Colon (tissue), 2 donors: Measurements from ENCODE around the gene HOXB2.
"Not testable (repeated sequence)": the region's sequence is repeated elsewhere in the genome, so short reads cannot be mapped to it uniquely, and the experiment has no call there.

Experiments used
- FAIRE-seq: peaks from 2 replicates; lab custom pipeline; 2012; peaks lifted over from hg19 to GRCh38; lab: Jason Lieb, UNC
- donor health status: control.
- donor health status: control.

The HOXB2 gene

DNA sequence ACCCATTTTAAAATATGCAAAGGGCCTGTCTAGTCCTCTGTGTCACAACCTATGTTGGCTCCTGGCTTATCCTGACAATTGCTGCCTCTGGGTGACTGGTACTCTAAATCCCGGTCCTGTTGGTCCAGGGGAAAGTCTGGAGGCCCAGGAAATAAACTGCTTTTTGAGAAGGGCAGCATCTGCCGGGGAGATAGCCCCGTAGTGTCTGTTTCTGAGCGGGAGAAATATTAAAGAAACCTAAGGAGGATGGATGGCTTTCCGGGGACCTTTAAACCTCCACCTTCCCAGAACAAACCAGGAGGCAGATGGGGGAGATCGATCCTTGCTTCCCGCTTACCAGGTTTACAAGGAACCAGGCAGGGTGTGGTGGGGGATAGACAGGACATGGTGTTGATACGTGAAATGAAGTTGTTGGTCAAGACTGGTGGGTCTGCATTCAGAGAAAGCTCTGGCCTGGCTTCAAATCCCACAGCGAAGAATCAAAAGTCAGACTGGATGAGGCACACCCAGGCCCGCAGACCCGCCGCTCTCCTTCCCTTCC, 3.8 kb downstream of the HOXB2 start:
- no peak for FAIRE-seq

DNA sequence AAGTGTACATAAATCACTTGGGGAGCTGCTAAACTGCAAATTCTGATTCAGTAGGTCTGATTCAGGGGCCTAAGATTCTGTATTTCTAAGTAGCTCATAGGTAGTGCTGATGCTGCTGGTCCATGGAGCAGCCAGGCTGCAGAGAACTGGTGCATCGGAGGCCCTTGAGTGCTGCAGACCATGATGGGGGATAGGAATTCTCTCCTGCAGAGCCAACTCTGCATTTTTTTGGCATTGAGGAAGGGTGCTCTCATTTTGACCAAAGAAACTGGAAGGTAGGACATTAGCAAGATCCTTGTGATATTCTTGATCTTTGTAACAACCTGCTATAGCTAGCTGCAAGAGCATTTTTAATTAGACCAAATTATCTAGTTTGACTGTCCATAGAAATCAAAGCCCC, 4.7 kb downstream of the HOXB2 start:
- FAIRE-seq, result no peak

DNA sequence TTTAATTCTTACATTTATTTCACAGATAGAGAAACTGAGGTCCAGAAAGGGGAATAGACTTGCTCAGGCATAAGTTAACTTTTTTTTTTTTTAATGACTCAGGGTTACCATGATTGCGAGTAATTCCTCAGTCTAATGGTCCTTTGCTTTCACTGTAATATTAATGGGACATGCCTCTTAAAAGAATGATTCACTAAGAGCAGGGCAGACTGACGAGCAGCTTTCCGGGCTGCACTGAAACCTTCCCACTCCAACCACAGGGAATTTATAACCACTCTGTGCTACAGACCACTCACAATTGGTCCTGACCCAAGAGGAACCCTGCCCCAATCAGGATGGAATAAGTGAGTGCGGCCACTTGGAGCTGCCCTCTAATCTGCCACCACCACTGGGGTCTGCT, 5.7 kb downstream of the HOXB2 start:
- FAIRE-seq, result no peak

DNA sequence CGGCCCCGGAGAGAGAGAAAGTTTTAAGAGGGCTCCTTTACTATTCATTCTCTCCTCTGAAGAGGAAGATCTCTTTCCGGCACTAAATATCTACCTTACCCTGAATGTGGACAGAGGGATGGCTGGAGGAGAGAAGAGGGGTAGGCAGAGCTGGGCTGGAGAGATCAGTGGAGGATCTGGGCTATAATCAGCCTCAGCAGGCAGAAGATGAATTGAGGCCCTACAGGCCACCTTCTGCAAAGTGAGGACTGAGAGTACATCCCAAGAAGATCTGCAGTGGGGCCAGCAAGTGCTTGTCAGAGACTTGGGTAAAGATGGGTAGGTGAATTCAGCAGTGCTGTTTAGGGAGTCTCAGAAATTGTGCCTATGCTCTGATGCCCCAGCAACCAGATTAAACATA, 7.6 kb downstream of the HOXB2 start:
- FAIRE-seq, result no peak

DNA sequence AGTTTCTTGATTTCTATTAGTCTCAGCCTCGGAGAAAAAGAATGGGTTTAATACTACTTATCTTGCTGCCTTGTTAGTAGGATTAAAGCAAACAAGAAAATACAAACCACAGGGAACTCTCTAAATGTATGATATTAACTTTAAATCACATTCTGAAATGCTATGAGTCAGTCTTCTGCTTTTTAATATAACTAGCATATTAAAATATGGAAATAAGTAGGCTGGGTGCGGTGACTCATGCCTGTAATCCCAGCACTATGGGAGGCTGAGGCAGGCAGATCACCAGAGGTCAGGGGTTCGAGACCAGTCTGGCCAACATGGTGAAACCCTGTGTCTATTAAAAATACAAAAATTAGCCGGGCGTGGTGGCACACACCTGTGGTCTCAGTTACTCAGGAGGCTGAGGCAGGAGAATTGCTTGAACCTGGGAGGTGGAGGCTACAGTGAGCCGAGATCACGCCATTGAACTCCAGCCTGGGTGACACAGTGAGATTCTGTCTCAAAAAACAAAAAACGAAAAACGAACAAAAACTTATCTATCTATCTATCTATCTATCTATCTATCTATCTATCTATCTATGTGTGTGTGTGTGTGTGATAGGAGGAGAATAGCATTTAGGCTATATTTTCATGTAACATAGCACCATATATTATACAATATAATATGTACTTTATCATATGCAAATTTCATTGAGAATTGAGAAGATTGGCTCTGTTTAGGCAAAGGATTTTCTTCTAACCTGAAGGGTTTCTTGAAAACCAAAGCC, 8.9 kb downstream of the HOXB2 start:
- not testable (repeated sequence) for FAIRE-seq

DNA sequence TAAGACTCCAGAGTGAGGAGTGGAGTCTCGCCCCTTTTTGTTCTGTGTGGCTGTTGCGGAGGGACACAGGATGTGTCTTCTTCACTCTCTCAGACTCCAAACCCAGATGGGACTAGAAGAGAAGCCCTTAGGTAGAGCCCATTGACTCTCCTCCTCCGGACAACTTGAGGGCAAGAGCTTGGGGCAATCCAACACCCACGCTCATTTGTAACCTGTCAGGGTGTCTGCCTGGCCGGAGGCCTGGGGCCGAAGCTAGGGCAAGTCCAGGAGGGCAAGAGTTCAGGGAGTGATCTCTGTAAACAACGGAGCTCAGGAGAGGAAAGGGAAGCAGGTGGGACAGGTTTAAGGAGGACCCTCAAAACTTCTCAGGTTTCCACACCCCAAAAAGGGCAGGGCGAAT, 12.6 kb downstream of the HOXB2 start:
- FAIRE-seq, result no peak

DNA sequence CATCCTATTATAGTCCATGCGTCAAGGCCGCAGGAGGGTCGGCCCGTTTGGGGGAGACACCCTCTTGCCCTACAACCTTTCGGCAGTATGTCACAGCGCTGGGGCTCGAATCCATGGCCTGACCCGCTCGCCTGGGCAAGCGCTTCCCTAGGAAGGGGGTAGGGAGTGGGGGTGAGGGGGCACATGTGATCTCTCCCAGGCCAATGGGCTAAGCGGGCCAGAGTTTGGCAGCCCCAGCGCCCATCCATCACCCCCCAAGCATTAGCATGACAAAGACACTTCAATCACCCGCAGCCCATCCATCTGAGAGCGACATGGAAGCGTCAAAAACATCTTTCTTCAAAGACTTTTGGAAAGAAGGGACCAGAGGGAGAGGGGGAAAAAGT, 14.0 kb downstream of the HOXB2 start, which contains the start of gene HOXB1:
Gene HOXB1, minus strand, starts transcription at position 125 of the 386 bp plus-strand sequence. Its CDS starts 107 bp downstream, at position 18.
- no peak for FAIRE-seq

DNA sequence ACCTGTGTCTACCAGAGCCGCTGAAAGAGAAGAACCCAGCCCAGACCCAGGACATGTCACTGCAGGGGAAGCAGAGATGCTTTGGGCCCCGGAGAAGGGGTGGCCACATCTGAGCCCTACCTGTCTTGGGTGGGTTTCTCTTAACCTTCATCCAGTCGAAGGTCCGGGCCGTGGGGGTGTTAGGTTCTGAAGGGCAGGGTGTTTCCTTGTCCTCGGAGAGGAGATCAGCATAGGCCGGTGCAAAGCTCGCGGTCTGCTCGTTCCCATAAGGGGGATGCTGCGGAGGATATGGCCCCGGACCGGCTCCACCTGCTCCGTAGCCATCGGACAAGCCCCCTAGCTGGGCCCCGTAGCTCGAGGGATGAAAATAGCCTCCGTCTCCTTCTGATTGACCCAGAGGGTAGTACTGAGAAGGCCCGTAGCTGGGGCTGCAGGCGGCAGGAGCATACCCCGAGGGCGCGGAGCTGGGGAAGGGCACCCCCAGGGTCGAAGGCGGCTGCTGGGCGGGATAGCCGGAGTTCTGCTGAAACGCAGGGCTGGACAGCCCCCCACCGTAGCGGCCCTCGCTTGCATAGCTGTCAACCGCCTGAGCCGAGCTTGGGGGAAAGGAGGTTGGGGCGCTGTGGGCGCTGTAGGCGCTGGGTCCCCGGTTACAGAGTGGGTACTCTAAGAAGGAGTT, 14.6 kb downstream of the HOXB2 start:
- no peak for FAIRE-seq

DNA sequence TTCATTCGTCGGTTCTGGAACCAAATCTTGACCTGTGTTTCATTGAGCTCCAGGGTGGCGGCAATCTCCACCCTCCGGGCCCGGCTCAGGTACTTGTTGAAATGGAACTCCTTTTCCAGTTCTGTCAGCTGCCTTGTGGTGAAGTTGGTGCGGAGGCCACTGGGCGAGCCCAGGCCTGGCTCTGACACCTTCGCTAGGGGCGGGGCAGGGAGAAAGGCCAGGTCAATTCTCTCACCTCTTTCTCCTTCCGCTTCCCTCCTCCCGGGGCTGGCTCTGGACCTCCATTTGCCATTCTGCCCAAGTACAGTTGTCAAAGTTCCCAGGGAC, 15.3 kb downstream of the HOXB2 start:
- FAIRE-seq, result no peak

DNA sequence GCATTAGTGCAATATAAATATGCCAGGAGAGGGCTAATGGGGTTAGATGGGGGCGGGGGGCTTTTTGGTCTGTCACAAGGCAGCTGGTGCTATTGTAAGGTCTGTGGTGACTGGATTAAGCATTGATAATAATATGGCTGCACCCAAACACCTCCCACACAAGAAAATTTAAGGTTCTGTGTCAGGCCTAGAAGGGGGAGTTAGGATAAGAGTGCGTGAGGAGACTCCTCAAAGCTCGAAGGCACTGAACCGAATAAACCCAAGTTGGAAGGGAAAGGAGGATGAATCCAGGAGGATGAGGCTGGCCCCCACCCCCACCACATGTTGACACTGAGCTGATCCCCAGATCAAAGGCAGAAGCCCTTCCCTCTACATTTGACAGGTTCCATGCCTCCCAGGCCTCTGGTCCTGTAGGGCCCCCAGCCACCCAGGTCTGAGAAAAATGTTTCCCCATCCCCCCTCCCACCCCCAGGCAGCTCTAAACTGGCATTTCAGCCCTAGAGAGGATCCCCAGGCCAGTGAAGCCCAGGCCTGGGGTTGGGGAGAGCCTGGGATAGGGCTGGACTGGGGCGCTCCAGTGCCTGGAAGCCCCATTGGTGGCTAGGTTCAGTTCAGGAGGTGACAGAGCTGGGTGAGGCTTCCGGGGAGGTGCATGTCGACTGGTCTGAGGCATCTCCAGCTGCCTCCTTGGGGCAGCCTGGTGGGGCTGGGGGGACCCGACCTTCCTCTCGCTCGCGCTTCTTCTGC, 15.8 kb downstream of the HOXB2 start:
- FAIRE-seq, result no peak

DNA sequence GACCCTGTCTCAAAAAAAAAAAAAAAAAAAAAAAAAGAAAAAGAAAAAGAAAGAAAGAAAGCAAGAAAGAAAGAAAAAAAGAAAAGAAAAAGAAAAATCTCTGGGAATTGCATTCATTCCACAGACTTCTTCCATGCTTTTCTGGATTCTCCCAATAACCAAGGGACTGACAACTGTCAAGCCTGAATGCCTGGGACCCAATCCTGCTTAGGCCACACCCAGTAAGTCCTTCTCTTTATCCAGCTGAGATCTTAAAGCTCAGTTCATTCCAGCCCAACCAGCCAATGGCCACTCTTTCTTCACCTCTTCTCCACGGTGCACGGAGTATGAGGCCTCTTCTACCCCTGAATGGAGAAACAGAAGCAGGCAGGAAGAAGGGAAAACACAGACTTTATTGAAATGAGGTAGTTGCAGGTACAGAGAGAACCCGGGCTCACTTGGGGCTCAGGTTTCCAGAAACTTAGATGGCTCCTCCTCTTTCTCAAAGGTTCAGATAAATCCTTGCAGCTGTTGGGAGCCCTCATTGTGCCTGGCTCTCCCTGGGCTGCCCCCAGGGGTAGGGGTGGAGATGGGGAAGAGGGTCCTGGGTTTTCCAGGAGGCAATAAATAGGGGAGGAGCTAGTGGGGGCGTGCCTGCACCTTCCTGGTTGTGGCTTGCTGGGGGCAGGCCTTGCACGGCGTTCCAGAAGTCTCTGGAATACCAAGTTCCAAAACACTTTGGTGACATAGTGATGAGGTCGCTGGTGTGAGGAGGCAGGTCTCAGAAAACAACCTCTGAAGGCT, 16.6 kb downstream of the HOXB2 start:
- FAIRE-seq, result no peak

DNA sequence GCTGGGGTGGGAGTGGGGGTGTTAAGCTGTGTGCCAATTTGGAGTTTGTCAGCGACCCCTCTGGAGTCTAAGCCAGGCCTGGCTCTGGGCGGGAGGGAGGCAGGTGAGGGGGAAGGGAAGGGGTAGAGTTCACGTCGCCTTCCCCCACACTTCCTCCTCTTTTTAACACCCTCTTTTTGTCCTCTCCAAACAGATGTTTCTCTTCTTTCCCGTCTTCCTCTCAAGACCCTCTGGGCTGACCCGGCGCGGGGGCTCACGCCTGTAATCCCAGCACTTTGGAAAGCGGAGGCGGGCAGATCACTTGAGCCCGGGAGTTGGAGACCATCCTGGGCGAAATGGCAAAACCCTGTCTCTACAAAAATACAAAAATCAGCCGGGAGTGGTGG, 17.4 kb downstream of the HOXB2 start:
- FAIRE-seq, result no peak

DNA sequence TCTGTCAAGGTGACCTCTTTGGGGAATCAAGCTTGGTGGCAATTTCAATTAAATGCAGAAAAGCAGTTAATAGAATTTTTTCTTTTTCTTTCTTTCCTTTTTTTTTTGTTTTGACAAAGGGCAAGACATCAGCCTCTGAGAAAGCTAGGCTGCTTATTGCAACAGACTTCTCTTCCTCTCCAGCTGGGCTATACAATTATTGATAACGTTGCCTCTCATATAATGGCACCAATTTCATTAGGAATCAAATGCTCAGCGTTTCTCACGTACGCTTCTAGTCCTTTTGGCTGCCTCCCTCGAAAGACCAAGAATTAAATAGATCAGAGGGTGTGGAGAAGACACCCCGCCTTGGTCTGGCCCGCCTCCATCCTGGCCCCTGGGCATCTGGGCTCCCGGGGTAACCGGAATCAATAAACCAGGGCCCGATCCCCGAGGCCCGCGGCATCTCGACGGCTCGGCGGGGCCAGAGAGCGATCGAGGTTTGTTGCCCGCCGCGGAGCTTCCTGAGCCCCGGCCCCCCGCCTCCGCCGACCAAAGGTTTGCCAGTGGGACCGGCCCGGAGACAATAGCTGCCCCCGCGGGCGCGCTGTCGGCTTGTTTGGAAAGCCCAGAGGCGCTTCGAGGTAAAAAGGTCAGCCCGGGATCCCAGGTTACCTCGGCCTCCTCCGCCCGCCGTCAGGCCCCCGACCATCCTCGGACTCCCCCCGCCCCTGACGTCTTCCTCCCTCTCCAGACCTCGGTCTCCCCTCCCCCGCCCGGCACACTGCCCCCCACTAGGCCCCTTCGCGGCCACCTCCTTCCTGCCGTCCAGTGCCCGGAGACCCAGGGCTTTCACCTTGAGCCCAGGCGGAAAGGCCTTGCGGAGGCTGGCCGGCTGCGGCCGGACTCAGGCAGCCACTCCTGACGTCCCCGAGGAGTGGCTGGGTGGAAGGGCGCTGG, 18.0 kb downstream of the HOXB2 start:
- no peak for FAIRE-seq

DNA sequence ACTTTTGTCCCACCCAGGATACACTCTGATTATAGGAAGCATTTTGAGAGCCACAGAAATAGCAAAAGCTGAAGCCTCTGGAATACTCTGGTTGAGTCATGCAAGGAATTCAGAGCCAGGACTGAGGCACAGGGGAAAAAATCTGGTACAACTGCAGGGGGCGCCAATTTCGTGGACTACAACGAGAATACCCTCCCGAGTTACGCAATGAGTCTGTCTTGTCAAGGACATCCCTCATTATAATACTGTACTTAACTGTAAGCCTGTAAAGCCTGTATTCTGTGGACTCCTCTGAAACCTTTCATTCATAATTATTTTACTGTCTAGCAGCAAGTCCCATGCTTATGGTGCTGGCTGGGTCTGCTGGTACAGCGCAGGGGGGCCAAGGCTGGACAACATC, 21.9 kb downstream of the HOXB2 start:
- no peak for FAIRE-seq

DNA sequence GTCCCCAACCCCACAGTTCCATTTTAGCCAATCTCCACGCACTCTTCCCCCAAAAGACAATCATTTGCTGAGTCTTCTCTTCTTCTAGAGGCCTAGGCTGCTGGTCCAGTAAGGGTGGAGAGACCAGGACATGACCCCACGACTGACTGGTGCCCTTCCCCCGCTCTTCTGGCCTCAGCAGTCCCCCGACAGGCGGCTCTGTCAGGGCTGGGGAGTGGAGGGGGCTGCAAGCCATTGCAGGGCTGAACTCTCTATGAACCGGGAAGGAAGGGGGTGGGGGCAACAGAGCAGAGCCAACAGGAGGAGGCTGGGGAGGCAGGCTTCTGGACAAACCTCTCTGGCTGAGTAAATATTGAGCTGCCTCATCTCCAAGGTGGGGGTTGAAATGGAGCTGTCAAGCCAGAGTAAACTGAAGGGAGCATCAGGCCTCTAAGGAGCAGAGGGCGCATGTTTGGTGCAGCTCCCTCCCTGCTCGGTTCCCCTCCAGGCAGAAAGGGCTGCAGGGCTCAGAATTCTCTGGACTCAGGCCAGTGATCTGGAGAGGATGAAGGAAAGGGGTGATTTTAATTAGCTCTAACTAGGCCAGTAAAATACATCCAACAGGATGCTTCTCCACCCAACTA, 22.8 kb downstream of the HOXB2 start:
- no peak for FAIRE-seq

DNA sequence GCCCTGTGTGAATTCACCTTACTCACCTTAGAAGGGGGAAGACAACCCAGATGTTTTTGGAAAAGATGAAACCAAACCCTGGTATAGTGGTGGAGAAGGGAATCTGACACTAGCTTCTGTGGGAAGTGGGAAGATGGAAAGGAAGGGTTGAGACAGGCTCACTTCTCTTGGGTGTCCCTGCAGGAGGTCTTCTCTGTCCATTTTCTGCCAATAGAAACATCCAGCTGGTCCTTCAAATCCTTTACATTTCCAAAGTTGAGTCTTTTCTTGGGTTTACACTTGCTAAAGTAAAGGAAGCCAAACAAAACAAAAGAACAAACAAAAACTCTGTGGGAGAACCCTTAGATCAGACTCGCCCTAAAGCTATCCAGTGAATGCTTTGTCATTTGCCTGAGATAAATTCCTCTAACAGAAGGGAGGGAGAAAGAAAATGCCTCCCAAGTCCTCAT, 24.3 kb downstream of the HOXB2 start:
- no peak for FAIRE-seq

DNA sequence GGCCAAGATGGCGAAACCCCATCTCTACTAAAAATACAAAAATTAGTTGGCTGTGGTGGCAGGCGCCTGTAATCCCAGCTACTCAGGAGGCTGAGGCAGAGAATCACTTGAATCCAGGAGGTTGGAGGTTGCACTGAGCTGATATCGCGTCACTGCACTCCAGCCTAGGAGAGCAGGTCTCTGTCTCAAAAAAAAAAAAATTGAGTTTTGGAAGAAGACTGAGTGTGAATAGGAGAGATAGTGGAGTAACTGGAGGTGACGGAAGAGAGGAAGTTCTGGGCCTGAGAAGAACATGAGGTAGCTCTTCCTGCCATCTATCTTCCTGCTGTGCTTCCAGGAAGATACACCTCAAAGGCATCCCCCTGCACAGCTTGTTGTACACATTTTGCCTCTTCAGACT, 25.5 kb downstream of the HOXB2 start:
- no peak for FAIRE-seq

DNA sequence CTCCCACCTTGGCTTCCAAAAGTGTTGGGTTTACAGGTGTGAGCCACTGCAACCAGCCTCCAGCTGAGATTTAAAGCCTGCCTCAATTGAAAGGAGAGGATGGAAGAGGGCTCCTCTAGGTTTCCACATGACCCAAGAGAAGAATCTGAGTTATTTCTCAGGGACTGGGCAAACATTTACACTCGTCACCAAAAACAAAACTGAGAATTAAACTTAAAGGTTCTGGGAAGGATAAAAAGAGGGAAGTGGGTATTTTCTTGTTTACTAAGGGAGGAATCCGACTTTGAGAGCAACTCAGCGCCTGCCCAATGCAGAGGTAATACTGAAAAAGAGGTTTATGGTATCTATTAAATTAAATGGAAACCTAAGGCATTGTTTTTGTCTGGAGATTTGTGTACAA, 27.4 kb downstream of the HOXB2 start:
- no peak for FAIRE-seq

DNA sequence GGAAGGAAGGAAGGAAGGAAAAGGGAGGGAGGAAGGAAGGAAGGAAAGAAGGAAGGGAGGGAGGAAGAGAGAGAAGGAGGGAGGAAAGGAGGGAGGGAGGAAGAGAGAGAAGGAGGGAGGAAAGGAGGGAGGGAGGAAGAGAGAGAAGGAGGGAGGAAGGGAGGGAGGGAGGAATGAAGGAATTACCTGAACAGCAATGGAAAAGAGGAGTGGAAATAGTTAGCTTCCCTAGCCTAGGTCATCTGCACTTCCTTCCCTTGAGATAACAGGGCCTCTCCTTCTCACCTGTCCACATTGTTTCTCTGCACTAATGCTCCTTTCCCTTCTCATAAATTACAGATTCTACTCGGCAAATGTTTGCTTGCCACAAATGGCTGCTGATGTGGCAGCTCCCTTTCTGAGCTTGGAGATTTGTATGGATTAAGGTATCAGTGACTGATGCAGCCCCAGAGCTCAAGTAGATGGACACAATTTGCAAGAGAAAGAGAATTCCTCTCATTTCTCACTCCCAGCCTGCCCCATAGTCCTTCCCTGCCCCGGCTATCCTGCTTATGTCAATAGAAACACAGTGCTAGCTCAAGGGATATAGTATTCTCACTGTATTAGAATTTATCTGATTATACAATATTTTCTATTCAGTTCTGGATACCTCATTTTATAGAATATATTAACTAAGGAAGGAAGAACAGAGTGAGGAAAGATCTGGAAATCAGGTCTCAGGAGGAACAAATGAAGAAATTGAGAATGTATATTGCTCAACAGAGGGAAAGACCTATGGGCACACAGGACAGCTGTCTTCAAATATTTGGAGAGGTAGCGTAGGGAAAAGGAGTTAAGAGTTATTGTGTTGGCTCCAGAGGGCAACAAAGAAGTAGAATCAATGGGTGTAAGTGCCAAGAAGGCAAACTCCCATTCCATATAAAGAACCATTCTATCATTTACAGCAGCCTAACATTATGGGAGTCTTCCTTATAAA, 28.7 kb downstream of the HOXB2 start:
- no peak for FAIRE-seq
